ENCODE measurements around the gene MAP2K7. TPM values are rescaled to one million over a fixed set of nuclear protein-coding genes. Genes with fewer than 3 reads are reported as not detected.
"Not testable (repeated sequence)": the region's sequence is repeated elsewhere in the genome, so short reads cannot be mapped to it uniquely, and the experiment has no call there.

MAP2K7 gene
- total RNA-seq, 4 donors from 2014 or later = 23.1 to 47.8 (median 30.9) TPM

DNA sequence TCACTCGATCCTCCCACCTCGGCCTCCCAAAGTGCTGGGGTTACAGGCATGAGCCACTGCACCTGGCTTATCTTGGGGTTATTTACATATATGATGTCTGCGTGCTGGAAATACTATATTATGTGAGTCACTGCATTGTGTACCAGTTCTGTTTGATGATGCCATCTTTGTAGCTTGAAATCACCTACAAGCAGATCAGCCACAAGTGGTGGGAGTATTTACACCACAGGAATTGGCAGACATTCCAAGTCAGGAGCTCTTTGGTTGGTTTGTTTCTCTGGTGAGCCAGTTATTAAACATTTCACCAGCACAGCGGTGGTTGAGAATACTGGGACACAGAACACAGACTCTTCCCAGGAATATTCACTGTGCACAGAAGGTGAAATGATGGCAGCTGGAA, 44.3 kb downstream of the MAP2K7 start:
- intact Hi-C loops (cut with DNase I; ENCODE audit: low total_unique reads) = no loop called here
- H3K4me3 ChIP-seq (ENCODE audit: low read depth, poor library complexity, severe bottlenecking) = no peak overlapping the region
- no peak for DNase-seq (ENCODE audit: low spot score in 2 of 2)
- 86 to 88% methylated on average over 4 of the region's 4 CpGs for WGBS, 2 donors
- TF ChIP-seq CTCF (IDR thresholded peaks at IDR 0.05) (no peak), POLR2A (IDR thresholded peaks at IDR 0.05) (no peak)

GRCh38 chr19:7953060-7953459, 49.4 kb downstream of the MAP2K7 start:
- WGBS, 2 donors = 12 to 20% methylated on average over 3 of the region's 3 CpGs
- intact Hi-C loops (cut with DNase I; ENCODE audit: low total_unique reads) = no loop called here
- TF ChIP-seq CTCF (IDR thresholded peaks at IDR 0.05) (no peak), POLR2A (IDR thresholded peaks at IDR 0.05) (no peak)
- no peak for DNase-seq (ENCODE audit: low spot score in 2 of 2)
- no peak overlapping the region for H3K4me3 ChIP-seq (ENCODE audit: low read depth, poor library complexity, severe bottlenecking)

GRCh38 chr19:7953576-7953975, 49.9 kb downstream of the MAP2K7 start:
- DNase-seq (ENCODE audit: low spot score in 2 of 2) = no peak
- no peak overlapping the region for H3K4me3 ChIP-seq (ENCODE audit: low read depth, poor library complexity, severe bottlenecking)
- TF ChIP-seq POLR2A (IDR thresholded peaks at IDR 0.05) (no peak), CTCF (IDR thresholded peaks at IDR 0.05) (no peak)
- 73 to 78% methylated on average over 7 of the region's 7 CpGs for WGBS, 2 donors
- intact Hi-C loops (cut with DNase I; ENCODE audit: low total_unique reads) = no loop called here

- 87 to 91% methylated on average over 11 of the region's 11 CpGs for WGBS, 2 donors
- no peak overlapping the region for H3K4me3 ChIP-seq (ENCODE audit: low read depth, poor library complexity, severe bottlenecking)
- intact Hi-C loops (cut with DNase I; ENCODE audit: low total_unique reads) = no loop called here
- DNase-seq (ENCODE audit: low spot score in 2 of 2) = no peak
- no peak for TF ChIP-seq POLR2A (IDR thresholded peaks at IDR 0.05)
- no peak for TF ChIP-seq CTCF (IDR thresholded peaks at IDR 0.05)
These were observed 52.0 kb downstream of the MAP2K7 start for GRCh38 chr19:7955696-7956095.

DNA sequence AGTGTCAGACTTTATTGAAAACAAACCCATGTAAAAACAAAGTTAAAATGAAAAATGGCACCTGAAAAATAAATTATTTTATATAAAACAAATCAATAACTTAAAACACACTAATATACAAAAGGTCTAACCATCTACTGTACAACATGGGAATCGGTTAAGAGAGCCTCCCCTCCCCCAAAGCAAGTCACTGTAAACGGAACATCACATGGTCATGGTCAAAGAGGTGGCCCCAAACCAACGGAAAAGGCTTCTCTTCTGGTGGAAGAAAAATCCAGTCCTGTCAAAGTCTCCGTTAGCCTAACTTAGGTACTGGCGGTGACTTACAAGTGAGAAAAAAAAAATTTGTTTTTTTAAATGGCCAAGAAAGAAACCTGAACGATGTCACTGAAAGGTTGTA, 55.5 kb downstream of the MAP2K7 start:
- WGBS, 2 donors = 70 to 72% methylated on average over 6 of the region's 6 CpGs
- intact Hi-C loops (cut with DNase I; ENCODE audit: low total_unique reads) = no loop called here

GRCh38 chr19:7961082-7961481, 57.4 kb downstream of the MAP2K7 start:
- H3K4me3 ChIP-seq (ENCODE audit: low read depth, poor library complexity, severe bottlenecking); intact Hi-C loops (cut with DNase I; ENCODE audit: low total_unique reads); DNase-seq (ENCODE audit: low spot score in 2 of 2): not testable (repeated sequence)
- 90 to 97% methylated on average over 4 of the region's 4 CpGs for WGBS, 2 donors

More for the DNA sequence above, 55.5 kb downstream of the MAP2K7 start:
- TF ChIP-seq POLR2A (IDR thresholded peaks at IDR 0.05) = no peak
- TF ChIP-seq CTCF (IDR thresholded peaks at IDR 0.05) = no peak
- H3K4me3 ChIP-seq (ENCODE audit: low read depth, poor library complexity, severe bottlenecking) = no peak overlapping the region
- no peak for DNase-seq (ENCODE audit: low spot score in 2 of 2)

Data from lower leg skin (tissue), 4 donors.